Gastroesophageal sphincter (tissue), 3 donors: ENCODE data around the gene AKIRIN1.

Source experiments
- CTCF ChIP-seq, 4 experiments: fragments of 200-600 bp in 2 of 4; fragments of 450-650 bp in 2 of 4; sonication (generic) in 1 of 4; IDR thresholded peaks; one replicate each; pipeline ENCODE4 v1.5.1; 2017 to 2019; ENCODE audit warnings: antibody characterized with exemption in 4 of 4, mild to moderate bottlenecking in 2 of 4, moderate library complexity in 2 of 4
- EP300 ChIP-seq: sonication (generic); formaldehyde crosslinking; IDR thresholded peaks from one replicate; pipeline ENCODE4 v1.6.1; 2017; ENCODE audit warnings: antibody characterized with exemption, mild to moderate bottlenecking
- POLR2A ChIP-seq, 2 donors: fragments of 450-650 bp; IDR thresholded peaks; one replicate each; pipeline ENCODE4 v1.6.1; 2017; ENCODE audit warnings: antibody characterized with exemption in 2 of 2, mild to moderate bottlenecking in 2 of 2, moderate library complexity in 1 of 2

- TF ChIP-seq POLR2A (IDR thresholded peaks at IDR 0.05) (no peak), CTCF (IDR thresholded peaks at IDR 0.05) (no peak), EP300 (no peak)
Observed at GRCh38 chr1:38950553-38950952, 40.5 kb upstream of the AKIRIN1 start.
